T-helper 1 cell treated with Interleukin-12 subunit alpha and Interleukin-12 subunit beta and Interleukin-4 antibody, amounts not matched to agents 30 μg/mL and 1 μg/mL, for 36 hours (primary cell): ENCODE data around the gene ITCH.
"Not testable (repeated sequence)": the region's sequence is repeated elsewhere in the genome, so short reads cannot be mapped to it uniquely, and the experiment has no call there.

ENCODE experiments used
- H3K27ac Mint-ChIP-seq: one replicate; pipeline ENCODE4 v1.8.0; 2021; ENCODE audit warnings: mild to moderate bottlenecking, mixed read lengths
- H3K27me3 Mint-ChIP-seq: one replicate; pipeline ENCODE4 v1.8.0; 2021; ENCODE audit warnings: low read depth, mixed read lengths
- H3K36me3 Mint-ChIP-seq: one replicate; pipeline ENCODE4 v1.8.0; 2021; ENCODE audit warnings: low read depth, mixed read lengths
- H3K4me1 Mint-ChIP-seq: one replicate; pipeline ENCODE4 v1.8.0; 2021; ENCODE audit warnings: low read depth, mixed read lengths
- H3K4me3 Mint-ChIP-seq: one replicate; pipeline ENCODE4 v1.8.0; 2021; ENCODE audit warnings: mild to moderate bottlenecking, moderate library complexity, mixed read lengths
- H3K9me3 Mint-ChIP-seq: one replicate; pipeline ENCODE4 v1.8.0; 2021; ENCODE audit warnings: mixed read lengths

Gene ITCH

DNA sequence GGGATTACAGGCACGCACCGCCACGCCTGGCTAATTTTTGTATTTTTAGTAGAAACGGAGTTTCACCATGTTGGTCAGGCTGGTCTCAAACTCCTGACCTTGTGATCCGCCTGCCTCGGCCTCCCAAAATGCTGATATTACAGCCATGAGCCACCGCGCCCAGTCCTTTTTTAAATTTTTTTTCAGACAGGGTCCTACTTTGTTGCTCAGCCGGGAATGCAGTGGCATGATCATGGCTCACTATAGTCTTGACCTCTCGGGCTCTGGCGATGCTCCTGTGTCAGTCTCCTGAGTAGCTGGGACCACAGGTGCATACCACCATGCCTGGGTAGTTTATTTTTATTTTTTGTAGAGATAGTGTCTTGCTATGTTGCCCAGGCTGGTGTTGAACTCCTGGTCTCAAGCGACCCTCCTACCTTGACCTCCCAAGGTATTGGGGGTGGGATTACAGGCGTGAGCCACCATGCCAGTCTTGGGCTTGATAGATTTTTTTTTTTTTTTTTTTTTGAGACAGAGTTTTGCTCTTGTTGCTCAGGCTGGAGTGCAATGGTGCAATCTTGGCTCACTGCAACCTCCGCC is 19.9 kb downstream of the ITCH start:
- not testable (repeated sequence) for H3K4me3 Mint-ChIP-seq, H3K27me3 Mint-ChIP-seq, H3K27ac Mint-ChIP-seq, H3K4me1 Mint-ChIP-seq, H3K36me3 Mint-ChIP-seq, H3K9me3 Mint-ChIP-seq

DNA sequence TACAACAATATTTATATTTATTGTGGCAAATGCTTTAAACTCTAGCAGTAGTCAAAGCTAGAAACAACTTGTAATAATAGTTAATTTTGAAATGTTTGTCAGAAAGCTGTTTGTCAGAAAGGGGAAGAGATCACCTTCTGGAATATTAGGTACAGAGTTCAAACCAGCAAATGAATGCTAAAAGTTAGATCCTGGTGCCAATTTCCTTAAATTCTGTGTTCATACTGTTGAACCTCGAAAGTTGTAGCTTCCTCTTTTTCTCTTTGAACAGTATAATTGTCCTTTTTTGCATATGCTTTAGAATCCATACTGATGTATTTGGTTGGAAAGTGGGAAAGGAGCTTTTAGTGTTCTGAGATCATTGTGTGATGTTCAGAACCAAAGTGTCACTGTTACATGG is 22.4 kb downstream of the ITCH start:
- peaks cover 11% of the 10 kb centered on the region for H3K36me3 Mint-ChIP-seq
- H3K4me3 Mint-ChIP-seq = no peak overlapping the region
- H3K27ac Mint-ChIP-seq = no peak overlapping the region
- no peaks in the 10 kb centered on the region for H3K27me3 Mint-ChIP-seq
- no peaks in the 10 kb centered on the region for H3K9me3 Mint-ChIP-seq
- H3K4me1 Mint-ChIP-seq = peaks cover 14% of the 10 kb centered on the region

DNA sequence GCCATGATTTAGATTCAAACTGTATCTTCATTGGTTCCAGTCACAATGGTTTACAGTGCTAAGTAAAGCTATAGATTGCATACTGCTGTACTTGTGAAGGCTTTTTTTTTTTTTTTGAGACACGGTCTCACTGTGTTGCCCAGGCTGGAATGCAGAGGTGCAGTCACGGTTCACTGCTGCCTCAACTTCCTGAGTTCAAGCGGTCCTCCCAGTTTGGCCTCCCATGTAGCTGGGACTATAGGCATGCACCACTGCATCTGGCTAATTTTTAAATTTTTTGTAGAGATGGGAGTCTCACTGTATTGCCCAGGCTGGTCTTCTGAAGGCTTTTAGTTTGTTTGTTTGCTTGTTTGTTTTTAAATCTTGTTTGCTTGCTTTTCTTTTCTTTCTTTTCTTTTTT is 24.9 kb downstream of the ITCH start:
- no peaks in the 10 kb centered on the region for H3K27me3 Mint-ChIP-seq
- H3K36me3 Mint-ChIP-seq = peaks cover 14% of the 10 kb centered on the region
- H3K4me1 Mint-ChIP-seq = peaks cover 19% of the 10 kb centered on the region
- H3K4me3 Mint-ChIP-seq = no peak overlapping the region
- H3K9me3 Mint-ChIP-seq = no peaks in the 10 kb centered on the region
- H3K27ac Mint-ChIP-seq = peak overlapping the region; percentile 33

DNA sequence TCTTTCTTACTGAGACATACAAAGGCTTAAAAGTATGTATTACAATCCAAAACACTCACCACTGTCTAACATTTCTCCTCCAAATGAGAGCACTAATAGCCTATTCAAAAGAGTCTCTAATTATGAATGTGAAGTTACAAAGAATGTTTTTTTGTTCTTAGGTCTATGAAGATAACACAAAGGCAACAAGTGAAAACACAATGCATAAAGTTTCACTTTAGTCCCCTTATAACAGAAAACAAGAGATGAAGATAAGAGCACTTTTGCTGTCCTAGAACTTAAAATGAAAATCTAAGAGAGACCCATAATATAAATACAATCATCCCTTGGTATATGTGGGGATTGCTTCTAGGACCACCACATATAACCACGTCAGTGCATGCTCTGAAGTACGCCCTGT is 25.6 kb downstream of the ITCH start:
- Mint-ChIP-seq H3K27ac (peak overlapping the region; percentile 33), H3K9me3 (no peaks in the 10 kb centered on the region), H3K4me1 (peaks cover 19% of the 10 kb centered on the region), H3K4me3 (no peak overlapping the region), H3K27me3 (no peaks in the 10 kb centered on the region), H3K36me3 (peaks cover 18% of the 10 kb centered on the region)

DNA sequence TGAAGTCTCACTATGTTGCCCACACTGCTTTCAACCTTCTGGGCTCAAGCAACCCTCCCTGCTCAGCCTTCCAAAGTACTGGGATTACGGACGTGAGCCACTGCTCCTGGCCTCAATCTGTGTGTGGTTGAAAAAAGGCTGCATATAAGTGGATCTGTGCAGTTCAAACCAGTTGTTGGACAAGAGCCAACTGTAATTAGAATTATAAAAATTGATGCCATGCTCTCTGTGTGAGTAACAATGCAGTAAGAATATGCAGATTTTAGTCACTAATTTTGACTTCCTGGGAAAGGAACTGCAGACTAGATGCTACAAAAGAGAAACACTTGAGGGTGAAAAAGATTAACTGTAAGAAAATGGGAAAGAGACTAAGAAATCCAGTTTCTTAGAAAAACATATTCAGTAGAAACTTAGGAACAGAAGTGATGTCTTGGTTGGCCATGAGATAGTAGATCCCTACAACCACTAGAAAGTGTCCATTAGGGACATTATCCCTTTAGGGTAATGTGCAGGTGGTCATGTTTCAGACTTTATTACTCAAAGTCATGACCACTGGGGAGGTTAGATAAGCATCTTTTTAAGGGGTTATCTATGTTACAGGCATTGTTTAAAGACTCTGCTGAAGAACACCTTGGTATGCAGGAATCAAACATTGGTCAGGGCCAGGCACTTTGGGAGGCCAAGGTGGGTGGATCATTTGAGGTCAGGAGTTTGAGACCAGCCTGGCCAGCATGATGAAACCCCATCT is 26.3 kb downstream of the ITCH start:
- H3K36me3 Mint-ChIP-seq = peaks cover 18% of the 10 kb centered on the region
- H3K9me3 Mint-ChIP-seq = no peaks in the 10 kb centered on the region
- H3K27ac Mint-ChIP-seq = no peak overlapping the region
- no peaks in the 10 kb centered on the region for H3K27me3 Mint-ChIP-seq
- peaks cover 19% of the 10 kb centered on the region for H3K4me1 Mint-ChIP-seq
- H3K4me3 Mint-ChIP-seq = no peak overlapping the region

DNA sequence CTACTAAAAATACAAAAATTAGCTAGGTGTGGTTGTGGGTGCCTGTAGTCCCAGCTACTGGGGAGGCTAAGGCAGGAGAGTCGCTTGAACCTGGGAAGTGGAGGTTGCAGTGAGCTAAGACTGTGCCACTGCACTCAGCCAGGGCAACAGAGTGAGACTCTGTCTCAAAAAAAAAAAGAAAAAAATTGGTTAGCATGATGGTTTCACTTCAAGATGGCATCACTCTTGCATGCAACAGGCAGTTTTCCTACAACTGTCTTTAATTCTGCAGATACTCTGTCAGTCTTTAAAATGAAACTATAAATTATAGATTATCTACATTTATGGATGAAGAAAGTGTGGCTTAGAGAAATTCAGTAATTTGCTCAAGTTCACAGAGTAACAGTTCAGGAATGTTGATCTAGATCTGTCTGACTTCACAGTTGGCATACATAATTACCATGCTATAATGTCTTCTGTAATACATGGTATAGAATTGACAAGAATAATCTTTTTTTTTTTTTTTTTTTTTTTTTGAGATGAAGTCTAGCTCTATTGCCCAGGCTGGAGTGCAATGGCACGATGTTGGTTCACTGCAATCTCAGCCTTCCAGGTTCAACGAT is 27.0 kb downstream of the ITCH start:
- H3K36me3 Mint-ChIP-seq = peaks cover 20% of the 10 kb centered on the region
- H3K4me1 Mint-ChIP-seq = peaks cover 19% of the 10 kb centered on the region
- no peak overlapping the region for H3K4me3 Mint-ChIP-seq

DNA sequence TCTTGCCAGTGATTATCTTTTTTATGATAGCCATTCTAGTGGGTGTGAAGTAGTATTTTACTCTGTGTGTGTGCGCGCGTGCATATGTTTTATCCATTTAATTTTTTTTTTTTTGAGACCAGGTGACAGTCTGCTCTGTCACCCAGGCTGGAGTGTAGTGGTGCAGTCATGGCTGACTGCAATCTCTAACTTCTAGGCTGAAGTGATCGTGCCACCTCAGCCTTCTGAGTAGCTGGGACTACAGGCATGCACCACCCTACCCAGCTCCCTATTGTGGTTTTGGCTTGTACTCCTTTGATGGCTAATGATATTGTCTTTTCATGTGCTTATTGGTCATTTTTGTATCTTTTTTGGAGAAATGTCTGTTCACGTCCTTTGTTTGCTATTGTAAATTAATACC is 33.3 kb downstream of the ITCH start:
- no peak overlapping the region for H3K4me3 Mint-ChIP-seq
- no peak overlapping the region for H3K27ac Mint-ChIP-seq
- peaks cover 23% of the 10 kb centered on the region for H3K36me3 Mint-ChIP-seq
- H3K4me1 Mint-ChIP-seq = peaks cover 9% of the 10 kb centered on the region
- no peaks in the 10 kb centered on the region for H3K27me3 Mint-ChIP-seq
- no peaks in the 10 kb centered on the region for H3K9me3 Mint-ChIP-seq

More for the DNA sequence above, 27.0 kb downstream of the ITCH start:
- Mint-ChIP-seq H3K27ac (no peak overlapping the region), H3K27me3 (no peaks in the 10 kb centered on the region), H3K9me3 (no peaks in the 10 kb centered on the region)

DNA sequence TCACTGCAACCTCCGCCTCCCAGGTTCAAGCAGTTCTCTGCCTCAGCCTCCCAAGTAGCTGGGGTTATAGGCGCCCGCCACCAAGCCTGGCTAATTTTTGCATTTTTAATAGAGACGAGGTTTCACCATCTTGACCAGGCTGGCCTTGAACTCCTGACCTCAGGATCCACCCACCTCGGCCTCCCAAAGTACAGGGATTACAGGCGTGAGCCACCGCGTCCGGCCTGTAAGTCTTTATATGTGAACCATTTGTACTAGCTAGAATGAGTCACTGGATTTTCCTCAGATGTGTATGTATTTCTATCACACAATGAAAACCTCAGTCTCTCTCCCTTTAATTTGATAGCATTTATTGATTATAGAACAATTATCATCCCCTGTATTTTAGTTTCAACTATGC is 34.0 kb downstream of the ITCH start:
- Mint-ChIP-seq H3K4me1 (peaks cover 9% of the 10 kb centered on the region), H3K36me3 (peaks cover 27% of the 10 kb centered on the region), H3K4me3 (no peak overlapping the region), H3K27ac (no peak overlapping the region), H3K9me3 (no peaks in the 10 kb centered on the region), H3K27me3 (no peaks in the 10 kb centered on the region)

DNA sequence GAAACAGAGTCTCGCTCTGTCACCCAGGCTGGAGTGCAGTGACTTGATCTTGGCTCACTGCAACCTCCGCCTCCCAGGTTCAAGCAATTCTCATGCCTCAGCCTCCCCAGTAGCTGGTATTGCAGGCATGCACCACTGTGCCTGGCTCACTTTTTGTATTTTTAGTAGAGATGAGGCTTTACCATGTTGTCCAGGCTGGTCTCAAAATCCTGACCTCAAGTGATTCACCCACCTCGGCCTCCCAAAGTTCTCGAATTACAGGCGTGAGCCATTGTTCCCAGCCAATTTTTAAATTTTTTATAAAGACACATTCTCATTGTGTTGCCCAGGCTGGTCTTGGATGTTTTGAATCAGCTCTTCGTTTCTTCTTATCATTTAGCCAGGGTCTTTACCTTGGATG is 37.7 kb downstream of the ITCH start:
- Mint-ChIP-seq H3K36me3 (peaks cover 27% of the 10 kb centered on the region), H3K4me1 (peaks cover 19% of the 10 kb centered on the region)
- not testable (repeated sequence) for H3K27ac Mint-ChIP-seq, H3K9me3 Mint-ChIP-seq, H3K27me3 Mint-ChIP-seq, H3K4me3 Mint-ChIP-seq

DNA sequence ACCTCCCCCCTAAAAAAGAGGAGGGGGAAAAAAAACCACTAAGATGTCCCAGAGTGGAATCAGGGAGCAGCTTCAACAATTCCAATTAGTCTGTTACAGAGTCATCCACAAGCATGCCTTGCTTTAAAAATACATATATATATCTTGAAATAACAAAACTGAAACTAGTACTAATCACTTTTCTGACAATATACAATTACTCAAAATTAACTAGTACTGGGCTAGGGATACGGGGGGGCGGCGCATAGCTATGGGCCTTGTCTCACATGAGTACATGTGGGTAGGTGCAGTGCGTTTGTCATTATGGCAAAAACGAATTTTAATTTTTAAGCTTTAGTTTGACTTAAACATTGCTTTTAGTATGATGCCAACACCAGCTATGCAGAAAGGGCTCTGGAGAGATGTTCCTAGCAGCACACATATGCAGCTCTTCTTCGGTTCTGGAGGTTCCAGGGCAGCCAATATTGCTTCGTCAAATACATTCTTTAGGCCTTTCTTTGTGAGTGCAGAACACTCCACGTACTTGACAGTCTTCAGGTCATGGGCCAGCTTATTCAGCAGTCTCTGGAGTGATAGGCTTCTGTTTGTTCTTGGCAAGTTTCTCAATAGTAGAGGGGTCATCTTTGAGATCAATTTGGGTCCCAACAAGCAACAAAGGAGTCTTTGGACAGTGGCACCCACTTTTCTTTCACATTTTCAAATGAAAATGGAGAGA is 38.8 kb downstream of the ITCH start:
- Mint-ChIP-seq H3K9me3 (no peaks in the 10 kb centered on the region), H3K27ac (no peak overlapping the region), H3K27me3 (no peaks in the 10 kb centered on the region), H3K36me3 (peaks cover 24% of the 10 kb centered on the region), H3K4me1 (peaks cover 24% of the 10 kb centered on the region), H3K4me3 (no peak overlapping the region)

DNA sequence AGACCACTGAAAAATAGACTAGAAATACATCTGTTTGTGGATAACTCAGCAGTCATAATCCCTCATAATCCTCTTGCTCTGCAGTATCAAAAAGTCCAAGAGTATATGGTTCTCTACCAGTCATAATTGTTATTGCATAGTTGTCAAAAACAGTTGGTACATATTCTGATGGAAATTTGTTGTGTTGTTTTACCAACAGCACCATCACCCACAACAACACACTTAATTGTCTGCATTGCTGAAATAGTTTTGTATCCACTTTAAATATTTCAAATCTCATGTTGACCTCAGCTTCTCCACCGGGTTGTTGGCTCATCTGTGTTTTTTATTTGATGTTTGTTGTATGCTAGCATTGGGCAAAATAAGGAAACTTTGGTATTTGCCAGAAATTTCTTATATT is 39.4 kb downstream of the ITCH start:
- peaks cover 22% of the 10 kb centered on the region for H3K4me1 Mint-ChIP-seq
- no peak overlapping the region for H3K27ac Mint-ChIP-seq
- H3K9me3 Mint-ChIP-seq = no peaks in the 10 kb centered on the region
- peaks cover 22% of the 10 kb centered on the region for H3K36me3 Mint-ChIP-seq
- no peaks in the 10 kb centered on the region for H3K27me3 Mint-ChIP-seq
- H3K4me3 Mint-ChIP-seq = no peak overlapping the region

DNA sequence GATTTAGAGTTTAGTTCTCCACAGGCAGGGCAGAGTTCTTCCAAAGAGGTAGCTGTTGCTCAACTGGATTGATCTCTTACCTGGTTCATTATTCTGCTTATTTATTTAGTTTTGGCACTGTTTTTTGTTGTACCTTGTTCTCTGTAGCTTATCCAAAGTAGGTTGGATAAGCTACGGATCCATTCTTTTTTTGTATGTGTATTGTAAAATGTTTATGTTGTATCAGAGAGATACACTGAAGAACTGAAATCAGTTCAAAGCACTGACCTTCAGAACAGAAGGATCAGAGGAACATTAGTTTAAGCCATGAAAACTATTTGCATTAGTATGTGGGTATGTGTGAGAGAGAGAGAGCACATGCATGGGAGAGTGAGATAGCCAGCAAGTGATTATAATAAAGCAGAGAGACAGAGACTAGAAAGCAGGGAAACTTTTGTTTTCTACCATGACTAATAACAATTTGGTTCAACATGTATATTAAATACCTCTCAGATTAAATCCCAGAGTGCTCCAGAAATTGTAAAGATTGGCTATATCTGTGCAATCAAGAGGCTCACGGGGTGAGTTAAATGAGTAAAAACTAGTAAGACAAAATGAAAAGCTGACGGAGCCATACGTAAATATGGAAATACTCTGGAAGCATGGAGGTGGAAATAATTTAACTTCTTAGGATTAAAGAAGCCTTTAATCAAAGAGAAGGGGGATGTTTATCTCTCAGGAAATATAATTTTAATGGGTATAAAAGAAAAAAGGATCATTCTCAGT is 40.2 kb downstream of the ITCH start:
- Mint-ChIP-seq H3K4me1 (peaks cover 24% of the 10 kb centered on the region), H3K9me3 (no peaks in the 10 kb centered on the region)

DNA sequence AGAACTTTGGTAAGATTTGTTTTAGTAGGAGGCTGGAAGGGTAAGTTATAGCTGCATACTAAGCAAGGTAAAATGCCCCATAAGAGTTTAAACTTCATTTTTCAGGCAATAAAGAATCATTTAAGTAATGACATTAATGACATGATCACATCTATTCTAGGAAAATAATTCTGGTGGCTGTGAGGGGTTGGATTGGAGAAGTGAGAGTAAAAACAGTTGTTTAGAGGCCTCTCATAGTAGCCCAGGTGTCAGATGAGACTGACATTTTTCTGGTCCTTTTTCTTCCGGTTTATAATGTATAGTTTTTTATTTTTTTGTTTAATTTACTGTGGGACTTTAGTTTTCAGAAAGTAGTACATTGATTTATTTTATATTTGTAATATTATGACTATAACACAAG is 40.8 kb downstream of the ITCH start:
- Mint-ChIP-seq H3K9me3 (no peaks in the 10 kb centered on the region), H3K27ac (peak overlapping the region; percentile 55), H3K27me3 (no peaks in the 10 kb centered on the region), H3K4me1 (peaks cover 26% of the 10 kb centered on the region), H3K36me3 (peaks cover 24% of the 10 kb centered on the region), H3K4me3 (no peak overlapping the region)

More for the DNA sequence above, 40.2 kb downstream of the ITCH start:
- no peaks in the 10 kb centered on the region for H3K27me3 Mint-ChIP-seq
- peak overlapping the region; percentile 8 for H3K27ac Mint-ChIP-seq
- no peak overlapping the region for H3K4me3 Mint-ChIP-seq
- peaks cover 24% of the 10 kb centered on the region for H3K36me3 Mint-ChIP-seq

DNA sequence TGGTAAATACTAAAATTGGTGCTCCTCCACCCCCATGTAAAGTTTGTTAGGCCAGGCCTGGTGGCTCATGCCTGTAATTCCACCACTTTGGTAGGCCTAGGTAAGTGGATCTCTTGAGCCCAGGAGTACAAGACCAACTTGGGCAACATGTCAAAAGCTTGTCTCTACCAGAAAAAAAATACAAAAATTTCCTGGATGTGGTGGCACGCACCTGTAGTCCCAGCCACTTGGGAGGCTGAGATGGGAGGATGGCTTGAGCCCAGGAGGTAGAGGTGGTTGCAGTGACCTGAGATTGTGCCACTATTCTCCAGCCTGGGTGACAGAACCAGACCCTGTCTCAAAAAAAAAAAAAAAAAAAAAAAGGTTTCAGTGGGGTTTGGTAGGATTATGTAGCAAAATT is 41.7 kb downstream of the ITCH start:
- no peaks in the 10 kb centered on the region for H3K27me3 Mint-ChIP-seq
- no peak overlapping the region for H3K4me3 Mint-ChIP-seq

More for the DNA sequence above, 41.7 kb downstream of the ITCH start:
- H3K27ac Mint-ChIP-seq = peak overlapping the region; percentile 9
- no peaks in the 10 kb centered on the region for H3K9me3 Mint-ChIP-seq
- H3K4me1 Mint-ChIP-seq = peaks cover 26% of the 10 kb centered on the region
- H3K36me3 Mint-ChIP-seq = peaks cover 27% of the 10 kb centered on the region
